Upper lobe of right lung (tissue), 1 donor: Measurements from ENCODE around the gene RAB3B. TPM values are rescaled to one million over a fixed set of nuclear protein-coding genes. Genes with fewer than 3 reads are reported as not detected.
A peak's percentile ranks its signal among the peaks of the same experiment; 100 is the strongest.

Experiments
- ATAC-seq: fragments of 200-7000 bp; cut with Tn5 transposase; one replicate; pipeline ENCODE4 v1.9.1; 2020; ENCODE audit warnings: mild to moderate bottlenecking, moderate library complexity
- DNase-seq: peaks from one replicate; pipeline ENCODE4 v3.0.0-alpha.2; 2020
- H3K27ac ChIP-seq: fragments of 200-600 bp; one replicate; pipeline ENCODE4 v1.8.0; 2022
- H3K27me3 ChIP-seq: fragments of 200-600 bp; one replicate; pipeline ENCODE4 v1.8.0; 2022; ENCODE audit warnings: mild to moderate bottlenecking
- H3K36me3 ChIP-seq: fragments of 200-600 bp; one replicate; pipeline ENCODE4 v1.8.0; 2022
- H3K4me1 ChIP-seq: fragments of 200-600 bp; one replicate; pipeline ENCODE4 v1.8.0; 2022
- H3K4me3 ChIP-seq: fragments of 200-600 bp; one replicate; pipeline ENCODE4 v1.8.0; 2022; ENCODE audit warnings: mild to moderate bottlenecking
- H3K9me3 ChIP-seq: fragments of 200-600 bp; one replicate; pipeline ENCODE4 v1.8.0; 2022
- CTCF ChIP-seq: fragments of 200-600 bp; IDR thresholded peaks from one replicate; pipeline ENCODE4 v1.8.0; 2022; ENCODE audit warnings: antibody characterized with exemption
- intact Hi-C: fragments of 100-400 bp; cut with DNase I; formaldehyde crosslinking; loops from one replicate; pipeline ENCODE4 v1.11.0; 2022
- total RNA-seq: library from RNA; stranded (reverse); fragmentation: NEBNext Ultra II Directional; extraction: Animal tissue kit (Norgen Biotek cat#: 25700); gene quantifications from one replicate; pipeline ENCODE4 v1.2.1, GENCODE V29; 2021
- donor health status: DM: no; HTN: yes; CAD: no; lungs with severe emphysema.

RAB3B gene
- total RNA-seq, 1 donor from 2014 or later, result not detected

- no peaks in the 10 kb centered on the region for H3K36me3 ChIP-seq
- H3K4me3 ChIP-seq, result no peak overlapping the region
- H3K4me1 ChIP-seq, result no peaks in the 10 kb centered on the region
- ATAC-seq (no peak), DNase-seq (no peak)
- TF ChIP-seq CTCF, result no peak
- H3K9me3 ChIP-seq, result no peaks in the 10 kb centered on the region
- H3K27ac ChIP-seq, result no peak overlapping the region
- peaks cover 63% of the 10 kb centered on the region for H3K27me3 ChIP-seq
- intact Hi-C loops, result no loop called here
Measured at GRCh38 chr1:51962486-51963356, 27.8 kb downstream of the RAB3B start.

- peaks cover 66% of the 10 kb centered on the region for H3K27me3 ChIP-seq
- TF ChIP-seq CTCF, result no peak
- intact Hi-C loops, result no loop called here
- H3K4me3 ChIP-seq, result no peak overlapping the region
- no peaks in the 10 kb centered on the region for H3K9me3 ChIP-seq
- DNase-seq, result no peak
- H3K36me3 ChIP-seq, result no peaks in the 10 kb centered on the region
- no peaks in the 10 kb centered on the region for H3K4me1 ChIP-seq
- ATAC-seq, result no peak
- no peak overlapping the region for H3K27ac ChIP-seq
Measured at GRCh38 chr1:51961954-51962353, 28.5 kb downstream of the RAB3B start.

GRCh38 chr1:51961231-51961630, 29.3 kb downstream of the RAB3B start:
- intact Hi-C loops, result no loop called here
- Histone ChIP-seq H3K4me1 (no peaks in the 10 kb centered on the region), H3K4me3 (no peak overlapping the region), H3K36me3 (no peaks in the 10 kb centered on the region), H3K27me3 (peaks cover 60% of the 10 kb centered on the region), H3K27ac (no peak overlapping the region), H3K9me3 (no peaks in the 10 kb centered on the region)
- DNase-seq (no peak), ATAC-seq (no peak)
- TF ChIP-seq CTCF, result no peak

GRCh38 chr1:51960262-51960661, 30.2 kb downstream of the RAB3B start:
- Histone ChIP-seq H3K4me1 (no peaks in the 10 kb centered on the region), H3K36me3 (no peaks in the 10 kb centered on the region), H3K27me3 (peaks cover 54% of the 10 kb centered on the region), H3K27ac (no peak overlapping the region), H3K4me3 (no peak overlapping the region), H3K9me3 (no peaks in the 10 kb centered on the region)
- ATAC-seq (peak; percentile 30), DNase-seq (no peak)
- no peak for TF ChIP-seq CTCF
- intact Hi-C loops, result no loop called here

- ATAC-seq, result no peak
- no peaks in the 10 kb centered on the region for H3K9me3 ChIP-seq
- no peak overlapping the region for H3K4me3 ChIP-seq
- DNase-seq, result no peak
- H3K36me3 ChIP-seq, result no peaks in the 10 kb centered on the region
- H3K27ac ChIP-seq, result no peak overlapping the region
- no peak for TF ChIP-seq CTCF
- no peaks in the 10 kb centered on the region for H3K4me1 ChIP-seq
- peaks cover 50% of the 10 kb centered on the region for H3K27me3 ChIP-seq
- intact Hi-C loops, result no loop called here
Measured at GRCh38 chr1:51958824-51959223, 31.7 kb downstream of the RAB3B start.
